Measurements from ENCODE around the gene UBE2Z. TPM values are rescaled to one million over a fixed set of nuclear protein-coding genes. Genes with fewer than 3 reads are reported as not detected.
A peak's percentile ranks its signal among the peaks of the same experiment; 100 is the strongest.

Gene UBE2Z
- total and polyA plus RNA-seq, 2 of the 13 experiments (the other 11 are each of a cell fraction or from before 2014, with no cell fraction given) = 63.2 to 122 TPM

- TF ChIP-seq PHF20 (CRISPR knock-in tag; IDR thresholded peaks at IDR 0.05) = no peak
These were observed 62.0 kb downstream of the UBE2Z start (continued) for GRCh38 chr17:48970224-48970623.

GRCh38 chr17:48970865-48971687, 62.9 kb downstream of the UBE2Z start:
- FAIRE-seq (peak; percentile 96), ATAC-seq (peak; percentile 95), DNase-seq (ENCODE audit: low spot score) (peak; percentile 99)
- Histone ChIP-seq H3K4me2 (ENCODE audit: low read depth, low read length) (peak overlapping the region; percentile 97), H2AFZ (ENCODE audit: low read length) (no peak overlapping the region), H3K4me1 (ENCODE audit: insufficient read depth, low read length) (peaks cover 56% of the 10 kb centered on the region), H4K20me1 (ENCODE audit: insufficient read depth, low read length) (no peaks in the 10 kb centered on the region), H3K27ac (ENCODE audit: extremely low read length, insufficient read depth, low read length) (peak overlapping the region; percentile 79), H3K9ac (ENCODE audit: insufficient read depth, low read depth, low read length) (peak overlapping the region; percentile 56), H3K79me2 (ENCODE audit: insufficient read depth, low read length) (no peaks in the 10 kb centered on the region), H3K36me3 (replicated peaks in 1 of 2; ENCODE audit: control insufficient read depth in 1 of 2, insufficient read depth in 2 of 2, low read length in 2 of 2) (no peaks in the 10 kb centered on the region), H3K4me3 (replicated peaks in 1 of 3; ENCODE audit: insufficient read depth in 1 of 3, low read depth in 2 of 3, low read length in 3 of 3) (peak overlapping the region; percentile 41 to 68 (median 48); a peak in 5 of 6 replicates), H3K27me3 (ENCODE audit: control insufficient read depth in 1 of 2, insufficient read depth in 2 of 2, low read length in 2 of 2) (no peaks in the 10 kb centered on the region), H3K9me3 (ENCODE audit: low read length) (no peaks in the 10 kb centered on the region)
- ChIA-PET CTCF (ENCODE audit: low intra/inter-chr PET ratio, low total read pairs) (no interaction called here), POLR2A (interaction anchor here (0.8 to 7.4 kb wide), 23 partner anchors 9 to 99 kb away, joined by 4 to 268 read pairs (median 14); partner anchors contain the start of genes ATP5MC1, IGF2BP1, SNF8 and UBE2Z)
- WGBS (ENCODE audit: low lambda C conversion rate) = 3% methylated on average over 12 of the region's 12 CpGs
- intact Hi-C loops (cut with micrococcal nuclease; ENCODE audit: unreplicated experiment) = no loop called here
- in situ Hi-C loops (cut with HindIII; ENCODE audit: extremely low pct_ligation_motif_present, low pct_unique_long_range_greater_than_20kb) = no loop called here
- BruUV-seq (replicated peaks) = TSS peak; percentile 89
- TF ChIP-seq ZNF354B (CRISPR knock-in tag; IDR thresholded peaks at IDR 0.05) (0 out of 2 replicates have a peak, but pooled peaks have one; percentile 15), ZNF468 (CRISPR knock-in tag; IDR thresholded peaks at IDR 0.05) (no peak), ZBTB7A (CRISPR knock-in tag; IDR thresholded peaks at IDR 0.05) (peak; percentile 66; the same call in 1 of the 2 replicates), TERF1 (CRISPR knock-in tag; IDR thresholded peaks at IDR 0.05) (no peak), BRCA1 (CRISPR knock-in tag; IDR thresholded peaks at IDR 0.05) (no peak), MAFG (CRISPR knock-in tag; IDR thresholded peaks at IDR 0.05) (no peak), NCOR1 (IDR thresholded peaks at IDR 0.05; ENCODE audit: borderline replicate concordance, low read length) (peak; percentile 88), ZNF513 (CRISPR knock-in tag; conservative IDR thresholded peaks at IDR 0.05) (0 out of 2 replicates have a peak, but pooled peaks have one; percentile 44), ZNF709 (CRISPR knock-in tag; IDR thresholded peaks at IDR 0.05) (0 out of 2 replicates have a peak, but pooled peaks have one; percentile 38), ZNF280D (CRISPR knock-in tag; IDR thresholded peaks at IDR 0.05) (no peak), STAT5B (CRISPR knock-in tag; IDR thresholded peaks at IDR 0.05) (no peak), HOXD1 (CRISPR knock-in tag; IDR thresholded peaks at IDR 0.05) (peak; percentile 61; the same call in 1 of the 2 replicates), ZNF160 (CRISPR knock-in tag; IDR thresholded peaks at IDR 0.05) (no peak; the same call in none of the 2 replicates), RCOR2 (CRISPR knock-in tag; IDR thresholded peaks at IDR 0.05) (peak; percentile 79; the same call in 1 of the 2 replicates), ZFP1 (CRISPR knock-in tag; IDR thresholded peaks at IDR 0.05) (no peak), ZNF572 (CRISPR knock-in tag; IDR thresholded peaks at IDR 0.05) (no peak), GATAD1 (CRISPR knock-in tag; IDR thresholded peaks at IDR 0.05) (peak; percentile 76)

Measured in HepG2 (cell line).